ENCODE data around the gene TAF6.

DNA sequence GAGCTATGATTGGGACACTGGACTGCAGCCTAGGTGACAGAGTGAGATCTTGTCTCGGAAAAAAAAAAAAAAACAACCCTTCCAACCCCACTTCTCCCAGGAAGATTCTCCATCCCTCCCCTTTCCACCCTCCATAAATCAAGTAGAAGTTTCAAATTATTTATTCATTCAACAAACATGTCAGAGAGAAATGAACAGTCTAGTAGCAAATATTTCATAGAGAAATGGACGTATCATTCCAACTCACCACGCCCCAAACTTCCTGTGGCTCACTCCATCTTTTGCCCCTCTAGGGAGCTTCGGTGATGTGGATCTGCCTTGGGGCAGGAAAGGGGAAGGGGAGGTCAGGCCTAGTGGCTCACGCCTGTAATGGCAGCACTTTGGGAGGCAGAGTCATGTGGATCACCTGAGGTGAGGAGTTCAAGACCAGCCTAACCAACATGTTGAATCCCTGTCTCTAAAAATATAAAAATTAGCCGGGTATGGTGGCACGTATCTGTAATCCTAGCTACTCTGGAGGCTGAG is 40.0 kb upstream of the TAF6 start:
- TF ChIP-seq, protein P1, sequence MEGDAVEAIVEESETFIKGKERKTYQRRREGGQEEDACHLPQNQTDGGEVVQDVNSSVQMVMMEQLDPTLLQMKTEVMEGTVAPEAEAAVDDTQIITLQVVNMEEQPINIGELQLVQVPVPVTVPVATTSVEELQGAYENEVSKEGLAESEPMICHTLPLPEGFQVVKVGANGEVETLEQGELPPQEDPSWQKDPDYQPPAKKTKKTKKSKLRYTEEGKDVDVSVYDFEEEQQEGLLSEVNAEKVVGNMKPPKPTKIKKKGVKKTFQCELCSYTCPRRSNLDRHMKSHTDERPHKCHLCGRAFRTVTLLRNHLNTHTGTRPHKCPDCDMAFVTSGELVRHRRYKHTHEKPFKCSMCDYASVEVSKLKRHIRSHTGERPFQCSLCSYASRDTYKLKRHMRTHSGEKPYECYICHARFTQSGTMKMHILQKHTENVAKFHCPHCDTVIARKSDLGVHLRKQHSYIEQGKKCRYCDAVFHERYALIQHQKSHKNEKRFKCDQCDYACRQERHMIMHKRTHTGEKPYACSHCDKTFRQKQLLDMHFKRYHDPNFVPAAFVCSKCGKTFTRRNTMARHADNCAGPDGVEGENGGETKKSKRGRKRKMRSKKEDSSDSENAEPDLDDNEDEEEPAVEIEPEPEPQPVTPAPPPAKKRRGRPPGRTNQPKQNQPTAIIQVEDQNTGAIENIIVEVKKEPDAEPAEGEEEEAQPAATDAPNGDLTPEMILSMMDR (IDR thresholded peaks at IDR 0.05 in 2 of 3, conservative IDR thresholded peaks at IDR 0.05 in 1 of 3; ENCODE audit: insufficient read depth in 2 of 3, low read depth in 1 of 3, low read length in 3 of 3) = peak; percentile 11 to 24 (median 18); a peak in 1 of 6 replicates
- TF ChIP-seq, protein P2, sequence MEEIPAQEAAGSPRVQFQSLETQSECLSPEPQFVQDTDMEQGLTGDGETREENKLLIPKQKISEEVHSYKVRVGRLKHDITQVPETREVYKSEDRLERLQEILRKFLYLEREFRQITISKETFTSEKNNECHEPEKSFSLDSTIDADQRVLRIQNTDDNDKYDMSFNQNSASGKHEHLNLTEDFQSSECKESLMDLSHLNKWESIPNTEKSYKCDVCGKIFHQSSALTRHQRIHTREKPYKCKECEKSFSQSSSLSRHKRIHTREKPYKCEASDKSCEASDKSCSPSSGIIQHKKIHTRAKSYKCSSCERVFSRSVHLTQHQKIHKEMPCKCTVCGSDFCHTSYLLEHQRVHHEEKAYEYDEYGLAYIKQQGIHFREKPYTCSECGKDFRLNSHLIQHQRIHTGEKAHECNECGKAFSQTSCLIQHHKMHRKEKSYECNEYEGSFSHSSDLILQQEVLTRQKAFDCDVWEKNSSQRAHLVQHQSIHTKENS (CRISPR knock-in tag; IDR thresholded peaks at IDR 0.05) = no peak
- TF ChIP-seq EP300 (IDR thresholded peaks at IDR 0.05; ENCODE audit: low read length) (no peak), KLF16 (IDR thresholded peaks at IDR 0.05) (no peak), GABPB1 (CRISPR knock-in tag; IDR thresholded peaks at IDR 0.05) (no peak), EZH2 (IDR thresholded peaks at IDR 0.05; ENCODE audit: borderline replicate concordance, low read depth, low read length) (no peak), POLR2A (conservative IDR thresholded peaks at IDR 0.05) (no peak), POLR2AphosphoS5 (IDR thresholded peaks at IDR 0.05; ENCODE audit: control insufficient read depth, insufficient read depth, low read depth, low read length) (no peak), SMARCC2 (IDR thresholded peaks at IDR 0.05; ENCODE audit: low read depth) (no peak), IFI16 (CRISPR knock-in tag; IDR thresholded peaks at IDR 0.05) (no peak), YY1 (IDR thresholded peaks at IDR 0.05; ENCODE audit: borderline replicate concordance in 1 of 3, control insufficient read depth in 1 of 3, extremely low read depth in 1 of 3, insufficient read depth in 3 of 3, insufficient read length in 1 of 3, insufficient replicate concordance in 2 of 3, low read depth in 1 of 3, low read length in 2 of 3) (peak in 1 of 3 experiments; percentile 55), RFX7 (CRISPR knock-in tag; IDR thresholded peaks at IDR 0.05) (no peak)

Measured in K562 (cell line).